Measurements from ENCODE around the gene KLHL6. TPM values are rescaled to one million over a fixed set of nuclear protein-coding genes. Genes with fewer than 3 reads are reported as not detected.

KLHL6 gene
- total and polyA plus RNA-seq, 2 of the 13 experiments (the other 11 are each of a cell fraction or from before 2014, with no cell fraction given): not detected

DNA sequence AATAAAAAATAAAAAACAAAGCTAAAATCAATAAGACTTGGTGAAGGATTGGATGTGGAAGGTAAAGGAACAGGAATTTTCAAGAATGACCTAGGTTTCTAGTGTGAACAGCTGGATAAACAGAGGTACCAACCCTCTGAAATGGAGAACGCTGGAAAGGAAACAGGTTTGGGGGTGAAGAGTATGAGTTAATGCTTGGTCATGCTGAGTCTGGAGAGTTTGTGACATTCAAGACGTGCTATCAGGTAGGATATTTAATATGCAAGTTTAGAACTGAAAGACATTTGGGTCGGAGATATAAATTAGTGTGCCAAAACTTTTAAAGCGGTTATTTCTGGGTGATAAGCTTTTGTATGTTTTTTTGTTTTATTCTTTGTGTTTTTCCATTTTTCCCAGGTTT is 11.4 kb upstream of the KLHL6 start:
- FAIRE-seq (no peak), ATAC-seq (no peak), DNase-seq (ENCODE audit: low spot score) (no peak)
- no peak overlapping the region for H2AFZ ChIP-seq (ENCODE audit: low read length)
- H3K27me3 ChIP-seq (ENCODE audit: control insufficient read depth in 1 of 2, insufficient read depth in 2 of 2, low read length in 2 of 2): peaks cover 0 to 9% of the 10 kb centered on the region in 2 experiments; a peak in 1 of 5 replicates
- WGBS (ENCODE audit: low lambda C conversion rate): 32% methylated on average over 4 of the region's 4 CpGs
- intact Hi-C loops (cut with micrococcal nuclease; ENCODE audit: unreplicated experiment): no loop called here
- H4K20me1 ChIP-seq (ENCODE audit: insufficient read depth, low read length): no peaks in the 10 kb centered on the region
- H3K79me2 ChIP-seq (ENCODE audit: insufficient read depth, low read length): no peaks in the 10 kb centered on the region
- H3K36me3 ChIP-seq (replicated peaks in 1 of 2; ENCODE audit: control insufficient read depth in 1 of 2, insufficient read depth in 2 of 2, low read length in 2 of 2): no peaks in the 10 kb centered on the region
- H3K4me3 ChIP-seq (replicated peaks in 1 of 3; ENCODE audit: insufficient read depth in 1 of 3, low read depth in 2 of 3, low read length in 3 of 3): no peak overlapping the region
- H3K4me1 ChIP-seq (ENCODE audit: insufficient read depth, low read length): no peaks in the 10 kb centered on the region
- H3K4me2 ChIP-seq (ENCODE audit: low read depth, low read length): no peak overlapping the region
- in situ Hi-C loops (cut with HindIII; ENCODE audit: extremely low pct_ligation_motif_present, low pct_unique_long_range_greater_than_20kb): no loop called here
- H3K27ac ChIP-seq (ENCODE audit: extremely low read length, insufficient read depth, low read length): no peak overlapping the region
- H3K9ac ChIP-seq (ENCODE audit: insufficient read depth, low read depth, low read length): no peak overlapping the region
- POLR2A ChIA-PET: no interaction called here
- CTCF ChIA-PET (ENCODE audit: low intra/inter-chr PET ratio, low total read pairs): no interaction called here
- no peaks in the 10 kb centered on the region for H3K9me3 ChIP-seq (ENCODE audit: low read length)
- no TSS peak for BruUV-seq (replicated peaks)
- TF ChIP-seq ZFP41 (CRISPR knock-in tag; IDR thresholded peaks at IDR 0.05; ENCODE audit: borderline replicate concordance) (no peak), ZNF530 (CRISPR knock-in tag; IDR thresholded peaks at IDR 0.05; ENCODE audit: low read depth) (no peak), POLR2AphosphoS5 (IDR thresholded peaks at IDR 0.05; ENCODE audit: low read depth, low read length) (no peak), EED (CRISPR knock-in tag; IDR thresholded peaks at IDR 0.05) (no peak), ZNF441 (CRISPR knock-in tag; IDR thresholded peaks at IDR 0.05; ENCODE audit: borderline replicate concordance) (no peak), CEBPB (IDR thresholded peaks at IDR 0.05; ENCODE audit: borderline replicate concordance, low read depth, low read length) (no peak), SATB2 (CRISPR knock-in tag; IDR thresholded peaks at IDR 0.05) (no peak), ARNTL (CRISPR knock-in tag; IDR thresholded peaks at IDR 0.05) (no peak), TBP (CRISPR knock-in tag; IDR thresholded peaks at IDR 0.05) (no peak), AKAP8 (CRISPR knock-in tag; IDR thresholded peaks at IDR 0.05) (no peak), ZMYM3 (CRISPR knock-in tag; IDR thresholded peaks at IDR 0.05) (no peak), NKX3-1 (CRISPR knock-in tag; IDR thresholded peaks at IDR 0.05) (no peak), SALL1 (CRISPR knock-in tag; IDR thresholded peaks at IDR 0.05) (no peak)
- TF ChIP-seq, protein P1, sequence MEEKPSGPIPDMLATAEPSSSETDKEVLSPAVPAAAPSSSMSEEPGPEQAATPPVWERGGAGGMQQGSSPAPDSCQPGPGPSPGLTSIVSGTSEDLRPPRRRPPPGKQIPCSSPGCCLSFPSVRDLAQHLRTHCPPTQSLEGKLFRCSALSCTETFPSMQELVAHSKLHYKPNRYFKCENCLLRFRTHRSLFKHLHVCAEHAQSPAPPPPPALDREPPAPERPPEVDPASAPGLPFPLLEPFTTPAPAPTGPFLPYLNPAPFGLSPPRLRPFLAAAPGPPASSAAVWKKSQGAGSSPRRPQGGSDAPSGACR (CRISPR knock-in tag; IDR thresholded peaks at IDR 0.05): no peak
- TF ChIP-seq, protein P2, sequence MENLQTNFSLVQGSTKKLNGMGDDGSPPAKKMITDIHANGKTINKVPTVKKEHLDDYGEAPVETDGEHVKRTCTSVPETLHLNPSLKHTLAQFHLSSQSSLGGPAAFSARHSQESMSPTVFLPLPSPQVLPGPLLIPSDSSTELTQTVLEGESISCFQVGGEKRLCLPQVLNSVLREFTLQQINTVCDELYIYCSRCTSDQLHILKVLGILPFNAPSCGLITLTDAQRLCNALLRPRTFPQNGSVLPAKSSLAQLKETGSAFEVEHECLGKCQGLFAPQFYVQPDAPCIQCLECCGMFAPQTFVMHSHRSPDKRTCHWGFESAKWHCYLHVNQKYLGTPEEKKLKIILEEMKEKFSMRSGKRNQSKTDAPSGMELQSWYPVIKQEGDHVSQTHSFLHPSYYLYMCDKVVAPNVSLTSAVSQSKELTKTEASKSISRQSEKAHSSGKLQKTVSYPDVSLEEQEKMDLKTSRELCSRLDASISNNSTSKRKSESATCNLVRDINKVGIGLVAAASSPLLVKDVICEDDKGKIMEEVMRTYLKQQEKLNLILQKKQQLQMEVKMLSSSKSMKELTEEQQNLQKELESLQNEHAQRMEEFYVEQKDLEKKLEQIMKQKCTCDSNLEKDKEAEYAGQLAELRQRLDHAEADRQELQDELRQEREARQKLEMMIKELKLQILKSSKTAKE (CRISPR knock-in tag; IDR thresholded peaks at IDR 0.05; ENCODE audit: borderline replicate concordance): no peak

All from HepG2 (cell line).